ENCODE data around the gene TMC7. TPM values are rescaled to one million over a fixed set of nuclear protein-coding genes. Genes with fewer than 3 reads are reported as not detected.

Gene TMC7
- total and polyA plus RNA-seq, 2 donors from 2014 or later, result 0.30 to 1.2 TPM

DNA sequence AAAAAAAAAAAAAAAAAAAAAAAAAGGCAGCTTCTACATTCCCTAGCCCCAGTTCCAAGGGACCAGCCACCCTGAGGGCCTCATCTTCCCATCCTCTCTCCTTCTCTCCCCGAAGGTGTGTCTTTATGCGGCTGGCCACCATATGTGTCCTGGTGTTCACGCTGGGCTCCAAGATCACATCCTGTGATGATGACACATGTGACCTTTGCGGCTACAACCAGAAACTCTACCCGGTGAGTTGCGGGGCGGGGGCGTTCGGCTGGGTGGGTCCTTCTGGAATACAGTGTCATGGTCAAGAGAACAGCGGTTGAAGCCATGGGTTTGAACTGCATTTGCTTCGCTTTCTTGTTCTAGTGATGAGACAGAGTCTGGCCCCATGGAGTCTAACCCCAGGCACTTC, 61.0 kb downstream of the TMC7 start:
- H3K4me3 ChIP-seq (ENCODE audit: low read length in 3 of 3), result no peak overlapping the region
- intact Hi-C loops (cut with DNase I), result no loop called here
- no peaks in the 10 kb centered on the region for H3K4me1 ChIP-seq (ENCODE audit: control insufficient read depth in 2 of 3, insufficient read depth in 2 of 3, low read depth in 1 of 3, low read length in 3 of 3)
- no peaks in the 10 kb centered on the region for H3K36me3 ChIP-seq (ENCODE audit: control insufficient read depth in 2 of 3, insufficient read depth in 3 of 3, low read length in 3 of 3)
- H3K9me3 ChIP-seq (ENCODE audit: control insufficient read depth in 2 of 3, insufficient read depth in 1 of 3, low read length in 3 of 3), result no peaks in the 10 kb centered on the region
- H3K9ac ChIP-seq (ENCODE audit: low read length in 3 of 3), result no peak overlapping the region
- no peaks in the 10 kb centered on the region for H3K27me3 ChIP-seq (ENCODE audit: control insufficient read depth, insufficient read depth, low read length)
- TF ChIP-seq, protein P1, sequence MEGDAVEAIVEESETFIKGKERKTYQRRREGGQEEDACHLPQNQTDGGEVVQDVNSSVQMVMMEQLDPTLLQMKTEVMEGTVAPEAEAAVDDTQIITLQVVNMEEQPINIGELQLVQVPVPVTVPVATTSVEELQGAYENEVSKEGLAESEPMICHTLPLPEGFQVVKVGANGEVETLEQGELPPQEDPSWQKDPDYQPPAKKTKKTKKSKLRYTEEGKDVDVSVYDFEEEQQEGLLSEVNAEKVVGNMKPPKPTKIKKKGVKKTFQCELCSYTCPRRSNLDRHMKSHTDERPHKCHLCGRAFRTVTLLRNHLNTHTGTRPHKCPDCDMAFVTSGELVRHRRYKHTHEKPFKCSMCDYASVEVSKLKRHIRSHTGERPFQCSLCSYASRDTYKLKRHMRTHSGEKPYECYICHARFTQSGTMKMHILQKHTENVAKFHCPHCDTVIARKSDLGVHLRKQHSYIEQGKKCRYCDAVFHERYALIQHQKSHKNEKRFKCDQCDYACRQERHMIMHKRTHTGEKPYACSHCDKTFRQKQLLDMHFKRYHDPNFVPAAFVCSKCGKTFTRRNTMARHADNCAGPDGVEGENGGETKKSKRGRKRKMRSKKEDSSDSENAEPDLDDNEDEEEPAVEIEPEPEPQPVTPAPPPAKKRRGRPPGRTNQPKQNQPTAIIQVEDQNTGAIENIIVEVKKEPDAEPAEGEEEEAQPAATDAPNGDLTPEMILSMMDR (IDR thresholded peaks at IDR 0.05; ENCODE audit: borderline replicate concordance, extremely low read depth, insufficient read depth), result no peak
- DNase-seq, result no peak
- FAIRE-seq, result no peak
- no peak overlapping the region for H3K27ac ChIP-seq (ENCODE audit: low read depth in 2 of 2, low read length in 2 of 2)

DNA sequence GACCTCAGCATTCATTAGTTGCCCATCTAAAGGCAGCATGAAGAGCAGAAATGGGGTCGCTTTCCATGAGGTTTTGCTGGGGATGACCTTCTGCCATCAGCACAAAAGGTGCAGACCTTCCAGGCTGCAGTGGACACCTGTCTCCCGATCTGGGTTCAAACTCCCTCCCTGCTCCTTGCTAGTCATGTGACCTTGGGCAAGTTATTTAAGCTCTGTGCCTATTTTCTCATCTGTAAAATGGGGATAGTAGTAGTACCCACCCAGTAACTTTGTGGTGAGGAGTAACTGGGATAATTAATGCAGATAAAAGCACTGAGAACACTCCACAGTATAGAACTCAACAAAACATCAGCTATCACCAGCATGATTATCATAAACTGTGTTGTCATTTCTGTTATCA, 62.3 kb downstream of the TMC7 start:
- Histone ChIP-seq H3K4me1 (ENCODE audit: control insufficient read depth in 2 of 3, insufficient read depth in 2 of 3, low read depth in 1 of 3, low read length in 3 of 3) (no peaks in the 10 kb centered on the region), H3K27me3 (ENCODE audit: control insufficient read depth, insufficient read depth, low read length) (no peaks in the 10 kb centered on the region), H3K9ac (ENCODE audit: low read length in 3 of 3) (no peak overlapping the region), H3K9me3 (ENCODE audit: control insufficient read depth in 2 of 3, insufficient read depth in 1 of 3, low read length in 3 of 3) (no peaks in the 10 kb centered on the region), H3K36me3 (ENCODE audit: control insufficient read depth in 2 of 3, insufficient read depth in 3 of 3, low read length in 3 of 3) (no peaks in the 10 kb centered on the region), H3K27ac (ENCODE audit: low read depth in 2 of 2, low read length in 2 of 2) (no peak overlapping the region), H3K4me3 (ENCODE audit: low read length in 3 of 3) (no peak overlapping the region)
- no peak for DNase-seq
- intact Hi-C loops (cut with DNase I), result no loop called here
- FAIRE-seq, result no peak
- TF ChIP-seq, protein P1 (IDR thresholded peaks at IDR 0.05; ENCODE audit: borderline replicate concordance, extremely low read depth, insufficient read depth), result no peak

DNA sequence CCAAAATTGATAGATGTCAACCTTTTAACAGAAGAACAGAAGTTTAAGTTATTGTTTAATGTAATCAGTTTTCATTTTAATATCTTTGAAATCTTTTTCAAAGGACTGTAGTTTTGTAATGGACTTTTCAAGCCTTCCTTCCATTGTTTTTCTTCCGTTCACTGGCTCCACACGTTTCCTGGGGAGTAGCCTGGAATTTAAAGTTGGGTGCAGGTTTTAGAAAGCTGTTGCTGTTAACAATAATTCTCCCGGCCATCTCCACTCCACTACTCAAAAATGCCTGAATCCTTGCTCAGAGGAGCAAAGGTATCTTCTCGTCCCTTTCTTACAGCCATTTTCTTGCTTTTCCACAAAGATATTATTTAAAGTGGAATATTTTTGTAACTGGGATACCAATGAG, 79.0 kb downstream of the TMC7 start:
- Histone ChIP-seq H3K36me3 (ENCODE audit: control insufficient read depth in 2 of 3, insufficient read depth in 3 of 3, low read length in 3 of 3) (no peaks in the 10 kb centered on the region), H3K27ac (ENCODE audit: low read depth in 2 of 2, low read length in 2 of 2) (no peak overlapping the region), H3K27me3 (ENCODE audit: control insufficient read depth, insufficient read depth, low read length) (no peaks in the 10 kb centered on the region), H3K4me1 (ENCODE audit: control insufficient read depth in 2 of 3, insufficient read depth in 2 of 3, low read depth in 1 of 3, low read length in 3 of 3) (no peaks in the 10 kb centered on the region), H3K4me3 (ENCODE audit: low read length in 3 of 3) (no peak overlapping the region), H3K9ac (ENCODE audit: low read length in 3 of 3) (no peak overlapping the region), H3K9me3 (ENCODE audit: control insufficient read depth in 2 of 3, insufficient read depth in 1 of 3, low read length in 3 of 3) (no peaks in the 10 kb centered on the region)
- intact Hi-C loops (cut with DNase I), result no loop called here
- DNase-seq (no peak), FAIRE-seq (no peak)
- TF ChIP-seq, protein P1 (IDR thresholded peaks at IDR 0.05; ENCODE audit: borderline replicate concordance, extremely low read depth, insufficient read depth), result no peak

DNA sequence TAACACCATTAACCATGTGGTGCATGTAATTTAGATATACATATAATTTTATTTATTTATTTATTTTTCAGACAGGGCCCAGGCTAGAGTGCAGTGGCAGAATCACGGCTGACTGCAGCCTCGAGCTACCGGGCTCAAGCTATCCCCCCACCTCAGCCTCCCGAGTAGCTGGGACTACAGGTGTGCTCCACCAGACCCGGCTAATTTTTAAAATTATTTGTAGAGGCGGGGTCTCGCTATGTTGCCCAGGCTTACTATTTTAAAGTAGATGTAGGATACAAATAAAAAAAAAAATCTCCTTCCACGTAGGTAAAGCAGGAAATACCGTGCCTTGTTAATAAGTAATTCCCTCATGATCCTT, 83.2 kb downstream of the TMC7 start:
- Histone ChIP-seq H3K36me3 (ENCODE audit: control insufficient read depth in 2 of 3, insufficient read depth in 3 of 3, low read length in 3 of 3) (no peaks in the 10 kb centered on the region), H3K27ac (ENCODE audit: low read depth in 2 of 2, low read length in 2 of 2) (peak overlapping the region; percentile 47 to 100), H3K4me3 (ENCODE audit: low read length in 3 of 3) (peak overlapping the region; percentile 50 to 93 (median 82)), H3K9me3 (ENCODE audit: control insufficient read depth in 2 of 3, insufficient read depth in 1 of 3, low read length in 3 of 3) (no peaks in the 10 kb centered on the region), H3K27me3 (ENCODE audit: control insufficient read depth, insufficient read depth, low read length) (no peaks in the 10 kb centered on the region), H3K4me1 (ENCODE audit: control insufficient read depth in 2 of 3, insufficient read depth in 2 of 3, low read depth in 1 of 3, low read length in 3 of 3) (peaks cover 0 to 7% (median 0%) of the 10 kb centered on the region in 3 donors), H3K9ac (ENCODE audit: low read length in 3 of 3) (peak overlapping the region in 1 of 3 donors; percentile 26)
- intact Hi-C loops (cut with DNase I), result no loop called here
- FAIRE-seq, result no peak
- peak in 1 of 5 donors; percentile 63 for DNase-seq
- TF ChIP-seq, protein P1 (IDR thresholded peaks at IDR 0.05; ENCODE audit: borderline replicate concordance, extremely low read depth, insufficient read depth), result no peak
